Measurements from ENCODE around the gene TFRC.
"Not testable (repeated sequence)": the region's sequence is repeated elsewhere in the genome, so short reads cannot be mapped to it uniquely, and the experiment has no call there.

Gene TFRC

GRCh38 chr3:196097373-196098154 is 15.7 kb upstream of the TFRC start:
- no peak overlapping the region for H3K4me3 ChIP-seq (ENCODE audit: low read depth, low read length)
- in situ Hi-C loops (cut with HindIII; ENCODE audit: low sequenced_read_pairs) = no loop called here
- DNase-seq (ENCODE audit: low read depth) = no peak
- TF ChIP-seq CTCF (IDR thresholded peaks at IDR 0.05; ENCODE audit: low read depth, low read length, missing control alignments) = no peak

- H3K4me3 ChIP-seq (ENCODE audit: low read depth, low read length) = no peak overlapping the region
- no peak for TF ChIP-seq CTCF (IDR thresholded peaks at IDR 0.05; ENCODE audit: low read depth, low read length, missing control alignments)
- in situ Hi-C loops (cut with HindIII; ENCODE audit: low sequenced_read_pairs) = no loop called here
- no peak for DNase-seq (ENCODE audit: low read depth)
These were observed 14.6 kb upstream of the TFRC start for GRCh38 chr3:196096382-196096953.

GRCh38 chr3:196093317-196094111 is 11.6 kb upstream of the TFRC start:
- in situ Hi-C loops (cut with HindIII; ENCODE audit: low sequenced_read_pairs) = no loop called here
- DNase-seq (ENCODE audit: low read depth) = no peak
- no peak overlapping the region for H3K4me3 ChIP-seq (ENCODE audit: low read depth, low read length)
- TF ChIP-seq CTCF (IDR thresholded peaks at IDR 0.05; ENCODE audit: low read depth, low read length, missing control alignments) = no peak

GRCh38 chr3:196087906-196088305 is 6.0 kb upstream of the TFRC start:
- H3K4me3 ChIP-seq (ENCODE audit: low read depth, low read length) = no peak overlapping the region
- in situ Hi-C loops (cut with HindIII; ENCODE audit: low sequenced_read_pairs) = no loop called here
- no peak for DNase-seq (ENCODE audit: low read depth)
- TF ChIP-seq CTCF (IDR thresholded peaks at IDR 0.05; ENCODE audit: low read depth, low read length, missing control alignments) = no peak

- TF ChIP-seq CTCF (IDR thresholded peaks at IDR 0.05; ENCODE audit: low read depth, low read length, missing control alignments) = no peak
- H3K4me3 ChIP-seq (ENCODE audit: low read depth, low read length) = peak overlapping the region; percentile 91
- DNase-seq (ENCODE audit: low read depth) = no peak
- in situ Hi-C loops (cut with HindIII; ENCODE audit: low sequenced_read_pairs) = no loop called here
These were observed 705 bp upstream of the TFRC start for GRCh38 chr3:196082619-196082971.

- peak overlapping the region; percentile 91 for H3K4me3 ChIP-seq (ENCODE audit: low read depth, low read length)
- in situ Hi-C loops (cut with HindIII; ENCODE audit: low sequenced_read_pairs) = no loop called here
- DNase-seq (ENCODE audit: low read depth) = no peak
- TF ChIP-seq CTCF (IDR thresholded peaks at IDR 0.05; ENCODE audit: low read depth, low read length, missing control alignments) = no peak
These were observed 672 bp downstream of the TFRC start for GRCh38 chr3:196081002-196081833.

GRCh38 chr3:196080101-196080846 is 1.6 kb downstream of the TFRC start:
- DNase-seq (ENCODE audit: low read depth); in situ Hi-C loops (cut with HindIII; ENCODE audit: low sequenced_read_pairs): not testable (repeated sequence)
- H3K4me3 ChIP-seq (ENCODE audit: low read depth, low read length) = peak overlapping the region; percentile 91

Measured in astrocyte of the cerebellum (primary cell).